ENCODE data around the gene BCKDHB.

The BCKDHB gene

DNA sequence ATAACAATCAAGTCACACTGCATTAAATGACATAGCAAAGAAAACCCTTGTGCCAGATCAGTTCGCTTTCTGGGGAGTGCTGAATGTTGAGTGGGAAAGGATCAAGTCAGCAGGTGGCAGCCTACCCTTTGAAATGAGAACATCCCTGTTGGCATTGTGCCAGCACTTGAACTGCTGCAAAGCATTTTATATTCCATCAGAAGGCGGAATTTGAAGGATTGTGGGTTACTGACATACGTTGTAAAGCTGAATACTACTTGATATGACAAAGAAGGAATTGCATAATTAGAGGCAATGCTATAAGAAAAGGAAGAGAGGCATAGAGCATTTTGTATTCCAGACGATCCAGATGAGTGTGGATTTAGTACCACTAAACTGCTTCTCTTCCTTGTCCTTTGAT is 26.5 kb downstream of the BCKDHB start:
- H3K79me2 ChIP-seq (ENCODE audit: control insufficient read depth, low read length): no peaks in the 10 kb centered on the region
- no peaks in the 10 kb centered on the region for H3F3A ChIP-seq (ENCODE audit: control insufficient read depth, insufficient read depth)
- no peaks in the 10 kb centered on the region for H3K27me3 ChIP-seq (ENCODE audit: control insufficient read depth, low read length)
- no peaks in the 10 kb centered on the region for H3K9me3 ChIP-seq (ENCODE audit: control insufficient read depth, insufficient read depth, low read length)
- no peak overlapping the region for H3K4me2 ChIP-seq (ENCODE audit: low read length)
- no peak overlapping the region for H3K27ac ChIP-seq (ENCODE audit: low read depth, low read length)
- H3K9me2 ChIP-seq (replicated peaks; ENCODE audit: control insufficient read depth, low read length): no peaks in the 10 kb centered on the region
- no peaks in the 10 kb centered on the region for H3K4me1 ChIP-seq (ENCODE audit: control insufficient read depth, low read length)
- peaks cover 4% of the 10 kb centered on the region; the same call in 1 of the 2 replicates for H3K36me3 ChIP-seq (ENCODE audit: control insufficient read depth, low read length)
- H3K4me3 ChIP-seq (ENCODE audit: low read length): no peak overlapping the region
- H4K20me1 ChIP-seq (ENCODE audit: control insufficient read depth, insufficient read depth, low read depth, low read length): no peaks in the 10 kb centered on the region
- TF ChIP-seq, protein P1, sequence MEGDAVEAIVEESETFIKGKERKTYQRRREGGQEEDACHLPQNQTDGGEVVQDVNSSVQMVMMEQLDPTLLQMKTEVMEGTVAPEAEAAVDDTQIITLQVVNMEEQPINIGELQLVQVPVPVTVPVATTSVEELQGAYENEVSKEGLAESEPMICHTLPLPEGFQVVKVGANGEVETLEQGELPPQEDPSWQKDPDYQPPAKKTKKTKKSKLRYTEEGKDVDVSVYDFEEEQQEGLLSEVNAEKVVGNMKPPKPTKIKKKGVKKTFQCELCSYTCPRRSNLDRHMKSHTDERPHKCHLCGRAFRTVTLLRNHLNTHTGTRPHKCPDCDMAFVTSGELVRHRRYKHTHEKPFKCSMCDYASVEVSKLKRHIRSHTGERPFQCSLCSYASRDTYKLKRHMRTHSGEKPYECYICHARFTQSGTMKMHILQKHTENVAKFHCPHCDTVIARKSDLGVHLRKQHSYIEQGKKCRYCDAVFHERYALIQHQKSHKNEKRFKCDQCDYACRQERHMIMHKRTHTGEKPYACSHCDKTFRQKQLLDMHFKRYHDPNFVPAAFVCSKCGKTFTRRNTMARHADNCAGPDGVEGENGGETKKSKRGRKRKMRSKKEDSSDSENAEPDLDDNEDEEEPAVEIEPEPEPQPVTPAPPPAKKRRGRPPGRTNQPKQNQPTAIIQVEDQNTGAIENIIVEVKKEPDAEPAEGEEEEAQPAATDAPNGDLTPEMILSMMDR (IDR thresholded peaks at IDR 0.05; ENCODE audit: low read depth, low read length, poor library complexity, severe bottlenecking): no peak
- no peak for TF ChIP-seq EZH2phosphoT487 (IDR thresholded peaks at IDR 0.05; ENCODE audit: borderline replicate concordance, low read length)

DNA sequence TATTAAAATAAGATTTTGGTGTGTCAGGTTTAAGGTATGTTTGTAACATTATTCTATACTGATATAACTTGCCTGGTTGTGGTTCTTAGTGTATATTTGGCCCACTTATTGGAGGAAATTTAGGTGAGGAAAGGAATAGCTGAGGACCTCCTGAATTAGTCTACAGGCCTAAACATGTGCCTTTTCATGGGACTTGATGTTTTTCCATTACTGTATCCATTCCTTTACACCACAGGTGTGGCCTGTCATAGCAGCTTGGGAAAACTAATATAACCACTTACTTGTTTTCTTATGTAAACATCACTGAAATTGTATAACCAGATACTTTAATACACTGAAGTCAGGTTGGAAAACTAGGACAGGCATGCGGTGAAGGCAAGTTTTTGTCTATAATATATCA is 27.6 kb downstream of the BCKDHB start:
- no peak overlapping the region for H3K4me2 ChIP-seq (ENCODE audit: low read length)
- no peaks in the 10 kb centered on the region for H3K27me3 ChIP-seq (ENCODE audit: control insufficient read depth, low read length)
- H3K79me2 ChIP-seq (ENCODE audit: control insufficient read depth, low read length): no peaks in the 10 kb centered on the region
- no peaks in the 10 kb centered on the region for H3K36me3 ChIP-seq (ENCODE audit: control insufficient read depth, low read length)
- no peaks in the 10 kb centered on the region for H3K4me1 ChIP-seq (ENCODE audit: control insufficient read depth, low read length)
- H3K4me3 ChIP-seq (ENCODE audit: low read length): no peak overlapping the region
- no peaks in the 10 kb centered on the region for H3K9me3 ChIP-seq (ENCODE audit: control insufficient read depth, insufficient read depth, low read length)
- no peaks in the 10 kb centered on the region for H3K9me2 ChIP-seq (replicated peaks; ENCODE audit: control insufficient read depth, low read length)
- H3F3A ChIP-seq (ENCODE audit: control insufficient read depth, insufficient read depth): no peaks in the 10 kb centered on the region
- TF ChIP-seq, protein P1 (IDR thresholded peaks at IDR 0.05; ENCODE audit: low read depth, low read length, poor library complexity, severe bottlenecking): no peak
- no peak for TF ChIP-seq EZH2phosphoT487 (IDR thresholded peaks at IDR 0.05; ENCODE audit: borderline replicate concordance, low read length)
- no peaks in the 10 kb centered on the region for H4K20me1 ChIP-seq (ENCODE audit: control insufficient read depth, insufficient read depth, low read depth, low read length)
- no peak overlapping the region for H3K27ac ChIP-seq (ENCODE audit: low read depth, low read length)

DNA sequence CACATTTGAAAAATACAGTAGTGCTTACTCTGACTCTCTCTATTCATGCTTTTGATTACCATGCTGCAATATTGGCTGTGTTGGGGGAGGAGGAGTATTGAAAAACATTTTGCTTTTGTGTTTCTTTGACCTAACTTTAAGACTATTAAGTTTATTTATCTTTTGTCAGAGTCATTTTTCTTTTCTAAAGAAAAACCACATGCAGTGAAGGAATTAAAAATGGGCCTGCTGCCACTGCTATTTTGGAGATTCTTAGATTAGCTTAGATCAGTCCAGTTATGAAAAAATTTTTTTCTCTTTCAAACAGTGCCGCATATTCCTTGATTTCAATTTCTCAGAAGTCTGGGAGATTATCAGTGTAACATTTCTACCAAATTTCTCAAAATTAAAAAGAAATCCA is 36.1 kb downstream of the BCKDHB start:
- H3K27ac ChIP-seq (ENCODE audit: low read depth, low read length): no peak overlapping the region
- H3K9me3 ChIP-seq (ENCODE audit: control insufficient read depth, insufficient read depth, low read length): no peaks in the 10 kb centered on the region
- TF ChIP-seq EZH2phosphoT487 (IDR thresholded peaks at IDR 0.05; ENCODE audit: borderline replicate concordance, low read length): no peak
- TF ChIP-seq, protein P1 (IDR thresholded peaks at IDR 0.05; ENCODE audit: low read depth, low read length, poor library complexity, severe bottlenecking): no peak
- no peaks in the 10 kb centered on the region for H3K27me3 ChIP-seq (ENCODE audit: control insufficient read depth, low read length)
- H3K4me1 ChIP-seq (ENCODE audit: control insufficient read depth, low read length): no peaks in the 10 kb centered on the region
- H3F3A ChIP-seq (ENCODE audit: control insufficient read depth, insufficient read depth): no peaks in the 10 kb centered on the region
- no peak overlapping the region for H3K4me2 ChIP-seq (ENCODE audit: low read length)
- no peaks in the 10 kb centered on the region for H3K9me2 ChIP-seq (replicated peaks; ENCODE audit: control insufficient read depth, low read length)
- no peak overlapping the region for H3K4me3 ChIP-seq (ENCODE audit: low read length)
- no peaks in the 10 kb centered on the region for H3K79me2 ChIP-seq (ENCODE audit: control insufficient read depth, low read length)
- no peaks in the 10 kb centered on the region; the same call in 1 of the 2 replicates for H3K36me3 ChIP-seq (ENCODE audit: control insufficient read depth, low read length)
- no peaks in the 10 kb centered on the region for H4K20me1 ChIP-seq (ENCODE audit: control insufficient read depth, insufficient read depth, low read depth, low read length)

Data from DOHH2 (cell line).